Stromal cell of bone marrow (primary cell): ENCODE results near the gene RPS6KA4.

ENCODE experiments used
- DNase-seq: peaks from one replicate; pipeline ENCODE4 v3.0.0-alpha.2; 2012; ENCODE audit warnings: low read depth

Gene RPS6KA4

GRCh38 chr11:64367931-64368672 is 9.1 kb downstream of the RPS6KA4 start:
- DNase-seq, result no peak

DNA sequence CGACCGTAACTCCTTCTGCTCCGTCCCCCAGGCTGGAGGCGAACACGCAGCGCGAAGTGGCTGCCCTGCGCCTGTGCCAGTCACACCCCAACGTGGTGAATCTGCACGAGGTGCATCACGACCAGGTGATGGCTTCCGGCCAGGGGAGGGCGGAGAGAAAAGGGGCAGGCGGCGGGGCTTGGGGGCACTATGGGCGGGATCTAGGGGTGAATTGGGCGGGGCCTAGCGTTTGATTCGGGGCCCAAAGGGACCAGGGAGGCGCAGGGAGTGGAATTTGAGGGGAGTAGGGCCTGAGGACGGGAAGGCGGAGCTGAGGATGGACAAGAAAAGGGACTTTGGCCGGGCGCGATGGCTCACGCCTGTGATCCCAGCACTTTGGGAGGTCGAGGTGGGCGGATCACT is 9.7 kb downstream of the RPS6KA4 start:
- no peak for DNase-seq

DNA sequence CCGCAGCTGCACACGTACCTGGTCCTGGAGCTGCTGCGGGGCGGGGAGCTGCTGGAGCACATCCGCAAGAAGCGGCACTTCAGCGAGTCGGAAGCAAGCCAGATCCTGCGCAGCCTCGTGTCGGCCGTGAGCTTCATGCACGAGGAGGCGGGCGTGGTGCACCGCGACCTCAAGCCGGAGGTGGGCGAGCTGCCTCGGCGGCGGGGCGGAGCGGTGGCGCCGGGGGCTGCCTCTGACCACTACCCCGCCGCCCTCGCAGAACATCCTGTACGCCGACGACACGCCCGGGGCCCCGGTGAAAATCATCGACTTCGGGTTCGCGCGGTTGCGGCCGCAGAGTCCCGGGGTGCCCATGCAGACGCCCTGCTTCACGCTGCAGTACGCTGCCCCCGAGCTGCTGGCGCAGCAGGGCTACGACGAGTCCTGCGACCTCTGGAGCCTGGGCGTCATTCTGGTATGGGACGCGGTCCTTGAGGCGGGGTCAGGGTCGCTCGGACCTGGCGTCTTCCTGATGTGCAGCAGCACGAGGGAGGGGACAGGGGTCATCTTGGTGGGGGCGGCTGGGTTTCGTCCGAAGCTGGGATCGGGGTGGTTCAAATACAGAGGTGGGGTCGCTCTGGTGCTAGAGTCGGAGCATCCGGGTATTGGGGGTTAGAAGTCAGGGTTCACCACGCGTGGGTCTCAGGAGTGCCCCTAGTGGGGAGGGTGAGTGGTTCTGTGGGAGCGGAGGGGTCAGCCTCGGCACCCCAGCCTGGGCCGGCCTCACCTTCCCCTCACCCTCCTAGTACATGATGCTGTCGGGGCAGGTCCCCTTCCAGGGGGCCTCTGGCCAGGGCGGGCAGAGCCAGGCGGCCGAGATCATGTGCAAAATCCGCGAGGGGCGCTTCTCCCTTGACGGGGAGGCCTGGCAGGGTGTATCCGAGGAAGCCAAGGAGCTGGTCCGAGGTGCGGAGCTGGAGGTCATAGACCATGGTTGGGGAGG is 10.8 kb downstream of the RPS6KA4 start:
- DNase-seq, result no peak

DNA sequence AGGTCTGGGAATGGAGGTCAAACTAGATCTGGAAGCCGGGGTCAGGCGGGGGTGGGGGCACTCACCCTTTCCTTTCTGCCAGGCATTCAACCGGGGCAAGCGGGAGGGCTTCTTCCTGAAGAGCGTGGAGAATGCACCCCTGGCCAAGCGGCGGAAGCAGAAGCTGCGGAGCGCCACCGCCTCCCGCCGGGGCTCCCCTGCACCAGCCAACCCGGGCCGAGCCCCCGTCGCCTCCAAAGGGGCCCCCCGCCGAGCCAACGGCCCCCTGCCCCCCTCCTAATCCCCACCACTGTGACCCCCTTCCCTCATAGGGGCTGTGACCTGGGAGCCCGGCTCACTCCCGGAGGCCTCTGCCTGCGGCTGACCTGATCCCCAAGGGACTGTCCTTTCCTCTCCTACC is 12.2 kb downstream of the RPS6KA4 start:
- DNase-seq, result no peak

DNA sequence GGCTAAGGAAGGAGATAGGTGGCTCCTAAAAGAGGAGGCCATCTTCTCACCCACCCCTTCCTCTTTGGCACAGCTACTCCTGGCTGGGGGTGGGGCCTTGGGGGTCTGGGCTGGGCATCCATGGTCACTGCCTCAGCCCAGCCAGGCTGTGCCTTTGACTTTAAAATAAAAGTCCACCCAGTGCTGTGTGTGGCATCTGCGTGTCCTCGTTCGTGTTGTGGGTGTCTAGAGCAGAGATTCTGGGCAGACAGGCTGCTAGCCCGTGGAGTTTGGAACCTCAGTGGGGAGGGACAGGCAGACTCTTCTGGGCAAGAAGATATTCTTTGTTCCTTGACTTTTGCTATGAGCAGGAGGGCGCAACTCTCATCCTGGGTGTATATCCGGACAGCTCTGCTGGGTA is 13.1 kb downstream of the RPS6KA4 start:
- no peak for DNase-seq

DNA sequence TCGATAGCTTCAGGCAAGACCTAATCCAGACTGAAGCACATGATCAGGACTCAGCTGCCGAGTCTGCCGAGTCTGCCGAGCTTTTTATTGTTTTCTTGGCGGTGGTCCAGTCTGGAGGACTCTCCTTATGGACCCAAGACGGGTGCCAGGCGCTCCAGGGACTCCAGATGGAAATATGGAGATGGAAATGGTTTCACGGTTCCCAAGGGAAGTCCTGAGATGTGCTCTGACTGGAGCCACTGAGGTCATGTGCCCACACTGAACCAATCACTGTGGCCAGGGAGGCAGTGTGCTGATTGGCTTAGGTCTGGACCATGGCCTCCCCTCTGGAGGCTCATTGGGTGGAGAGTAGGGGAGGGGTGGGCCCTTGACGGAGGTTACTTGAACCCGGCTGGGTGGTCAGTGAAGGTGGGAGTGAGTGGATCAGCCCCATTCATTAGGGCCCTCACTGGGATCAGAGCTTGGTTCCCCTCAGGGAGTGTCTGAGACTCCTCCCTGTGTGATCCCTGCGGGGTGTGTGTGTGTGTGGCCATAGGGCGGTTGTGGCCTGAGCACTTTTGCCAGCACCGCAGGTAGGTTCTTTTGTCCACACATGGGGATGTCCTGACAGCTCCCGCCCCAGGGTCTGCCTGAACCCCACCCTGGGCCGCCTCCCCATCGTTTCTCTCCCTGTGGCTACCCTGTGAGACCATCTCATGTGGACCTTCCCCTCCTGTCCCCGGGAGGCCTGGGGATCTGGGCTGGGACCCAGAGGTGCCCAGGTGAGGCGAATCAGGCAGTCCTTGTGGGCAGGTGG is 14.0 kb downstream of the RPS6KA4 start:
- DNase-seq, result no peak

GRCh38 chr11:64373598-64373974 is 14.6 kb downstream of the RPS6KA4 start:
- DNase-seq, result no peak

GRCh38 chr11:64376071-64376470 is 17.1 kb downstream of the RPS6KA4 start:
- DNase-seq, result no peak

GRCh38 chr11:64378335-64378880 is 19.4 kb downstream of the RPS6KA4 start:
- DNase-seq, result peak; percentile 59

GRCh38 chr11:64379160-64379559 is 20.2 kb downstream of the RPS6KA4 start:
- DNase-seq, result no peak

DNA sequence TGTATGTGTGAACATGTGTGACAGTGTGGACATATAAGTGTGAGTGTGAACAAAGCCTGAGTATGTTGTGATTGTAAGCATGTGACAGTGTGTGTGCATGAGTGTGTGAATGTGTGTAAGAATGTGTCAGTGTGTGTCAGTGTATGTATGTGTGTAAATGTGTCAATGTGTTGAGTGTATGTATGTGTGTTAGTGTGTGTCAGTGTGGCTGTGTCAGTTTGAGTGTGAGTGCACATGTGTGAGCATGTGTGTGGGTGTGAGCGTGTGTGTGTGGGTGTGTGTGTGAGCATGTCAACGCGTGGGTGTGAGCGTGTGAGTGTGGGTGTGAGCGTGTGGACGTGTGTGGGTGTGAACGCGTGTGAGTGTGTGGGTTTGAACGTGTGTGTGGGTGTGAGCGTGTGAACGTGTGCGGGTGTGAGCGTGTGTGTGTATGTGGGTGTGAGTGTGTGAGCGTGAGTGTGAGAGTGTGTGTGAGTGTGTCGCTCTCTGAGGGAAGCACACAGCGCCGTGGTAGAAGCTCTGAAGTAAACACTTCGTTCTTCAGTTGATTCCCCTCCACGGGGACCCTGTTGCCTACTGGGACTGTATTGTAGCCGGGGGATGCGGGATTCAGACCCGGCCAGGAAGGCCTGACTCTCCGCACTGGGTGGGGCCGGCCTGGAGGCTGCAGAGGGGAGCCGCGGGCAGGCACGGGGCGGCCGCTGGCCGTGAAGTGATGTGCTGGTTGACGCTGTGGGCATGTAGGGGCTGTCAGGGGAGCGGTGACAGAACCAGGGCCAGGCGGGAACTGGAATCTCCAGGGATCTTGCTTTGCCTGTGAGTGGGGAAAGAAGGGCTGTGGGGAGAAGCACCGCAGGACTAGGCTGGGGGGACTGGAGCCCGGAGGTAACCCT is 21.1 kb downstream of the RPS6KA4 start:
- no peak for DNase-seq

GRCh38 chr11:64381350-64381749 is 22.4 kb downstream of the RPS6KA4 start:
- DNase-seq, result no peak

GRCh38 chr11:64382047-64382446 is 23.1 kb downstream of the RPS6KA4 start:
- no peak for DNase-seq

DNA sequence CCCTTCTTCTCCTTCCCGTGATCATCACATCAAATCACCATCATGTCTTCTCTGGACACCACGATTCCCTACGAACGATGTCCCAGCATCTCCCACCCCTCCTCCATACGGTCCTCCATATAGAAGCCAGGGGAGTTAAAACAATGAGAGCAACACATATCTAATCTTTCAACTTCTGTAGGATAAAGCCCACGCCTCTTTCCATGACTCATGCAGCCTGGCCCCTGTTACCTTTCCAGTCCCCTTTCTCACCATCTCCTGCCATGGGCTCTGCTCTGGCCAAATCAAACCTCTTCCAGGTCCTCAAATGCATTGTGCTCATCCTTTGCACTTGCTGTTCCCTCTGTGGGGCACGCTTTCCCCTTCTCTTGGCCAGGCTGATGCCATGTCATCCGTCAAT is 23.6 kb downstream of the RPS6KA4 start:
- no peak for DNase-seq

DNA sequence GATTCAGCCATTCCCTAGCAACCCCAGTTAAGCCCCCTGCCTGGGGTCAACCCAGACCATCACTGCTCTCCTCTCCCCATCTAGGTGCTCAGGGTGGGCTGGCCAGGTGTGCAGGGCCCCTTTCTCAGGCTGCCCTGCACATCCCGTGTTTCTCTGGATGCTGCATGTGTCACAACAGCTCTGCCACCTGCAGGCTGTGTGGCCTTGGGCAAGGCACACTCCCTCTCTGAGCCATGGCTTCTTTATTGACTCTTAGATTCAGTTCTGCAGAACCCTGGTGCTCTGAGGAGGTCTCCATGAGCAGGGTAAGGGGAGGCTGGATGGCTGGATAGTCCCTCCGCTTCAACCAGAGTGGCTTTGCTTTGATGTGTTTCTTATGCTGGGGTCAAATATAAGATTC is 24.6 kb downstream of the RPS6KA4 start:
- DNase-seq, result no peak

- no peak for DNase-seq
Measured at GRCh38 chr11:64384028-64384737, 25.2 kb downstream of the RPS6KA4 start.

- no peak for DNase-seq
Measured at GRCh38 chr11:64384981-64385944, 26.3 kb downstream of the RPS6KA4 start.

GRCh38 chr11:64385945-64386704 is 27.2 kb downstream of the RPS6KA4 start:
- no peak for DNase-seq
